Cardiac septum (tissue), 1 donor: ENCODE measurements around the gene CYP20A1. TPM values are rescaled to one million over a fixed set of nuclear protein-coding genes. Genes with fewer than 3 reads are reported as not detected.
"Not testable (repeated sequence)": the region's sequence is repeated elsewhere in the genome, so short reads cannot be mapped to it uniquely, and the experiment has no call there.

Source experiments
- DNase-seq: peaks from one replicate; pipeline ENCODE4 v3.0.0-alpha.2; 2020; ENCODE audit warnings: low spot score
- intact Hi-C: fragments of 100-400 bp; cut with DNase I; formaldehyde crosslinking; loops from one replicate; pipeline ENCODE4 v1.14.0; 2022
- long read RNA-seq: library from polyadenylated mRNA; unstranded; transcript quantifications from one replicate; pipeline ENCODE4 v2.0.0, GENCODE V29; 2021
- total RNA-seq: library from RNA; stranded (reverse); fragmentation: NEBNext Ultra II Directional; extraction: Animal tissue kit (Norgen Biotek cat#: 25700); gene quantifications from one replicate; pipeline ENCODE4 v1.2.1, GENCODE V29; 2021
- donor health status: DM: no; HTN: no; CAD: no.

CYP20A1 gene, protein sequence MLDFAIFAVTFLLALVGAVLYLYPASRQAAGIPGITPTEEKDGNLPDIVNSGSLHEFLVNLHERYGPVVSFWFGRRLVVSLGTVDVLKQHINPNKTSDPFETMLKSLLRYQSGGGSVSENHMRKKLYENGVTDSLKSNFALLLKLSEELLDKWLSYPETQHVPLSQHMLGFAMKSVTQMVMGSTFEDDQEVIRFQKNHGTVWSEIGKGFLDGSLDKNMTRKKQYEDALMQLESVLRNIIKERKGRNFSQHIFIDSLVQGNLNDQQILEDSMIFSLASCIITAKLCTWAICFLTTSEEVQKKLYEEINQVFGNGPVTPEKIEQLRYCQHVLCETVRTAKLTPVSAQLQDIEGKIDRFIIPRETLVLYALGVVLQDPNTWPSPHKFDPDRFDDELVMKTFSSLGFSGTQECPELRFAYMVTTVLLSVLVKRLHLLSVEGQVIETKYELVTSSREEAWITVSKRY
- 13.1 TPM for total RNA-seq
- long read RNA-seq, transcript CYP20A1-207 (11 exons, 1,359 nt), result major isoform, 7 of 34 reads
- long read RNA-seq, transcript CYP20A1-204 (12 exons, 2,636 nt), result minor isoform, 5 of 34 reads
- long read RNA-seq, transcript CYP20A1-201 (13 exons, 1,949 nt), result minor isoform, 5 of 34 reads
- long read RNA-seq, partial matches to known transcripts, result 1 of 34 reads
- long read RNA-seq, other reads (novel, unspliced or antisense), result 14 of 34 reads

DNA sequence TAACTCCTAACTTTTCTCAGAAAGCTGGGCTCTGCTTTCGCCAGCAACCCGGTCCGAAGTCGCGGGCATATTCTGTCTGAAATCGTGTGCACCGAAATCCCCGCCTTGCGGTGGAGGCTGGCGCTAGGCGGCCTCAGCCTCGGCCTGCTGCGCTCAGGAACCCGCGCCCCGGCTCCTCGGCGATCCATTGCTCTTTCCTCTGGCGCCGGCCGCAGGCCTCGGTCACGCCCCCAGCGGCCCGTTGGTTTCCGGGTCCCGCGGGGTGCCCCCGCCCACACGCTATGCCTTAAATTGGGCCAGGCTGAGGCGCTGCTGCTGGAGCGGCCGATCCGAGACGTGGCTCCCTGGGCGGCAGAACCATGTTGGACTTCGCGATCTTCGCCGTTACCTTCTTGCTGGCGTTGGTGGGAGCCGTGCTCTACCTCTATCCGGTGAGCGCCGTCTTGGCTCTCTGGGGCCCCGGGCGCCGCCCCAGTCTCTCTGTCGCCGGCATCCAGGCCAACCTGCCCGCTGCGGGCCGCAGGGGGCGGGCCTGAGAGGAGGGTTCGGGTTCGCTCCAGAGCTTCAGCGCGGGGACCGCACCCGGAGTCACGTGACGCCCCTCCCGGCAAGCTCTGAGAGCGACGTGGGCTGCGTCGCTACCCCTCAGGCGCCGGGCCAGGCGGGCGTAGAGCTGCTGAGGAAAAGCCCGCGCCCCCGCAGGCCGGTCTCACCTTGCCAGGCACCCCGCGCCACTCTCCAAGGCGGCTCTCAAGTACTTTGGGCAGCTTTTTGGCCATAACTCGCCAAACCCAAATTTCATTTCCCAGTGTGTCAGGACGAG, at the start of gene CYP20A1:
Gene CYP20A1 (plus strand): TSS at position 315 of the 823 bp plus-strand sequence. CDS start 45 bp downstream, at position 360.
- peak; percentile 98 for DNase-seq
- intact Hi-C loops, result loop anchor here (2.0 to 10.0 kb wide), 5 partner anchors 88 to 676 kb away; partner anchors contain the start of genes ABI2 and NBEAL1

DNA sequence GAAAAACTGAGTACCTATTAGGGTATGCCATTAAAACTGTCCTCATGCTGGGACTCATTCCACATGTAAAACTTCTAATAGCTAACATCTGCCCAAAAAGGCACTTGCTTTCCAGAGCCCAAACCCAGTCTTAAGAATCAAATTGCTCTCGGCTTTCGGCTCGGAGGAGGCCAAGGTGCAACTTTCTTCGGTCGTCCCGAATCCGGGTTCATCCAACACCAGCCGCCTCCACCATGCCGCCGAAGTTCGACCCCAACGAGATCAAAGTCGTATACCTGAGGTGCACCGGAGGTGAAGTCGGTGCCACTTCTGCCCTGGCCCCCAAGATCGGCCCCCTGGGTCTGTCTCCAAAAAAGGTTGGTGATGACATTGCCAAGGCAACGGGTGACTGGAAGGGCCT, 48.3 kb upstream of the CYP20A1 start:
- DNase-seq, intact Hi-C loops: not testable (repeated sequence)

DNA sequence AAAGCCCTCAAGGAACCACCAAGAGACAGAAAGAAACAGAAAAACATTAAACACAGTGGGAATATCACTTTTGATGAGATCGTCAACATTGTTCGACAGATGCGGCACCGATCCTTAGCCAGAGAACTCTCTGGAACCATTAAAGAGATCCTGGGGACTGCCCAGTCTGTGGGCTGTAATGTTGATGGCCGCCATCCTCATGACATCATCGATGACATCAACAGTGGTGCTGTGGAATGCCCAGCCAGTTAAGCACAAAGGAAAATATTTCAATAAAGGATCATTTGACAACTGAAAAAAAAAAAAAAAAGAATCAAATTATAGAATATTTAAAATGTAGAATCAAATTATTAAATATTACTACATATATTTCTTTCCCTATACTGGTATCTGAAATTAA, 47.8 kb upstream of the CYP20A1 start:
- intact Hi-C loops, DNase-seq: not testable (repeated sequence)

DNA sequence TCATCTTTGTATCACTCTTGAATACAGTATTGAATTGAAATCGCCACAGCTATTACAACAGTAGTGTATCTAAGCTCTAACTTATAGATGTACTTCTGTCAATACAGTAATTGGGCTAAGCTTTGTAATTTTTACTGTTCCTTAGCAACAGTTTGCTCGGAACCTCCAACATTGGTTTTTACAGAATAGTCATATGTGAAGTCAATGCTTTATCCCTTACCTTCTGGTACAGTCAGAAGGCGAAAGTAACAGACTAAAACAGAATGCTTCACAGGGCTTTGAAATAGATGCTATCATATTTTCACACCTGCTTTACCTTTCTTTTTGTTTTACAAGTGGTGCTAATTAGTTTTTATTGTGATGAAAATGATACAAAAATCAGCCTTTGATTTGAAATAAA, 46.9 kb upstream of the CYP20A1 start:
- no peak for DNase-seq
- intact Hi-C loops, result no loop called here

DNA sequence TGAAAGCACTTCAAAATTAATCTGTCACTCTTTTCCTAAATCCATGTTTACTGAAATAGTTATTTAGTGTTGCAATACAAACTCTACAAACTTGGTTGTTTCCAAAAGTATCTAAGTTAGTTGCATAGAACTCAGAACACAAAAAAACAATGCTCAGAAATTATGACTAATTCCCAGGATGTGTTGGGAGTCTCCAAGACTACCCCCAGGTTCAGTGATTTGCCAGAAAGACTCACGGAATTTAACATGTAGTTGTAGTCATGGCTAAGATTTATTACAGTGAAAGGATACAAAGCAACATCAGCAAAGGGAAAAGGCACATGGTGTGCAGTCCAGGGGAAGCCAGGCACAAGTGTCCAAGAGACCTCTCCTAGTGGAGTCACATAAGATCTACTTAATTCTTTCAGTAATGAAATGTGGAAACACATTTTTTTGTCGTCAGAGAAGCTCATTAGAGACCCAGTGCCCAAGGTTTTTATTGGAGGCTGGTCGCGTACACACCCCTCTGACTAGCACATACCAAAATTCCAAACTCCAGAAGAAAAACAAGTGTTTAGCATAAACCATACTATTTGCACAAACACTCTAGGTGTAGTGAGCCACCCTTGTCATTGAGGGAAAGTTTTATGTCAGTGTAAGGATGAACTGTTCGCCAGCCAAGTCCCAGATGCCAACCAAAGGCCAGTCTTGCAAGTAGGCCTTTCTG, 43.3 kb upstream of the CYP20A1 start:
- intact Hi-C loops, result no loop called here
- DNase-seq, result no peak

DNA sequence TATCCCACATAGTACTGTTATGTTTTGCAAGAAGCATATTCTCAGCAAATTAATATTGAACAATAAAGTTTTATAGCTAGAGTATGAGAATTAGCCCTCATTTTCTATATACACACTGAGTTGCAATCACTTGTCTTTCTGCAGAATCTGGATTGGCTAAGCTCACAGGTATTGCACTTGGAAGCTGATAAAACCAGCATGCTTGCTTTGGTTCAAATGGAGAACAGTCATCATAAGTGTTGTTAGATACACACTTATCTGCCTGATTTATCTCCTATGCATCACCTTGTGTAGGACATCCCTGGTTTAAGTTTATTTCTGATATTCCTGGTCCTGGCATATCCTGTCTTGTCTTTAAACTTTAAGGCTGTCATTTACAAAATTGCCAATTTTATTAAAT, 38.0 kb upstream of the CYP20A1 start:
- no peak for DNase-seq
- intact Hi-C loops, result no loop called here

DNA sequence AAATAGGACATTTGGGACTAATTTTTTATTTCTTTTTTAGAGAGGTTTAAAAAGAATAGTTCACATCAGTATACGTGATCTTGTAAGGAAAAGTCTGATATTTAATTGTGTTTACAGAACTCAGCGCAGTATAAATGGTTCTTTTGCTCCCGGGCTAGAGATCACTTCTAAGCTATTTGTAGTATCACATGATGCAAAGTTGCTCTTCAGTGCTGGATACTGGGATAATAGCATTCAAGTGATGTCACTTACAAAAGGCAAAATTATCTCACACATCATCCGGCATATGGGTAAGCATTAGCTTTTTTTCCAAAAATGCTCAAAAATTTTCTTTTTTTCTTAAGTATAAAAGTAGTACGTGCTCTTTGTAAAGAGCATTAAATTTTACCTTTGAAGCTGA, 37.4 kb upstream of the CYP20A1 start:
- intact Hi-C loops, result no loop called here
- DNase-seq, result no peak

DNA sequence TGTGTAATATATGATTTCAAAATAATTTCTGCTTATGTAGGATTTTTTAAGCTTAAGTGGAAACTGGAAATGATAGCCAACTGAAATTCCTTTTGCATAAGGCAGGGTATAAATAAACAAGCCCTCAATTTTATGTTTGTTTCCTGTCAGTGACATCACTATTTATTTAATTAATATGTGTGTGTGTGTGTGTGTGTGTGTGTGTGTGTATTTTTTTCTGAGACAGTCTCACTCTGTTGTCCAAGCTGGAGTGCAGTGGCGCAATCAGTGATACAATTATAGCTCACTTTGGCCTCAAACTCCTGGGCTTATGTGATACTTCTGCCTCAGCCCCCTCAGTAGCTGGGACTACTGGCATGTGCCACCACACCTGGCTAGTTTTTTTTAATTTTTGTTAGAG, 29.3 kb upstream of the CYP20A1 start:
- DNase-seq, result no peak
- intact Hi-C loops, result no loop called here

DNA sequence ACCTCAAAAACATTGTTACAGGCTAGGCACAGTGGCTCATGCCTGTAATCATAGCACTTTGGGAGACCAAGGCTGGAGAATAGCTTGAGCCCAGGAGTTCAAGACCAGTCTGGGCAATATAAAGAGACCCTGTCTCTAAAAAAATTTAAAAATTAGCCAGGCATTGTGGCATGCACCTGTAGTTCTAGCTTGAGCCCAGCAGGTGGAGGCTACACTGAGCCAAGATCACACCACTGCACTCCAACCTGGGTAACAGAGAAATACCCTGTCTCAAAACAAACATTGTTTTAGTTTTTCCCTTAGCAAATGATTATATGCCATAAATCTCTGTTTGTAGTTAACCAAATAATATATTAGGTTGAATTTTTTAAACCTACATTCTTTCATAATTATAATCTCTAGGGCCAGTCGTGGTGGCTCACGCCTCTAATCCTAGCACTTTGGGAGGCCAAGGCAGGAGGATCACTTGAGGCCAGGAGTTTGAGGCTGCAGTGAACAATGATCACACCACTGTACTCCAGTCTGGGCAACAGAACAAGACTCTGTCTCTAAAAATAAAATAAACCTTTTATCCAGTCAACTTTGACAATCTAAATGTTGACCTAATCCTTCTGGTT, 13.3 kb upstream of the CYP20A1 start:
- no peak for DNase-seq
- intact Hi-C loops, result no loop called here

DNA sequence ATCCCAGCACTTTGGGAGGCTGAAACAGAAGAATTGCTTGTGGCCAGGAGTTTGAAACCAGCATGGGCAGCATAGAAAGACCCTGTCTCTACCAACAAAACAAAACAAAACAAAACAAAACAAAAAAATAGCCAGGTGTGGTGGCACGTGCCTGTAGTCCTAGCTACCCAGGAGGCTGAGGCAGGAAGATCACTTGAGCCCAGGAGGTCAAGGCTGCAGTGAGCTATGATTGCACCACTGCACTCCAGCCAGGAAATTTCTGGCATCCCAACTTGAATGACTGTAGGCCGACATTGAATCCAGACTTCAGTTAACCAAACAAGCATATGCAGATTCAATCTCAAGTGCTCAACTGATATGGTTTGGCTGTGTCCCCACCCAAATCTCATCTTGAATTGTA, 9.1 kb upstream of the CYP20A1 start:
- not testable (repeated sequence) for DNase-seq
- intact Hi-C loops, result loop anchor here (10.0 kb wide), 1 partner anchor 685 kb away; no protein-coding TSS in a partner anchor

DNA sequence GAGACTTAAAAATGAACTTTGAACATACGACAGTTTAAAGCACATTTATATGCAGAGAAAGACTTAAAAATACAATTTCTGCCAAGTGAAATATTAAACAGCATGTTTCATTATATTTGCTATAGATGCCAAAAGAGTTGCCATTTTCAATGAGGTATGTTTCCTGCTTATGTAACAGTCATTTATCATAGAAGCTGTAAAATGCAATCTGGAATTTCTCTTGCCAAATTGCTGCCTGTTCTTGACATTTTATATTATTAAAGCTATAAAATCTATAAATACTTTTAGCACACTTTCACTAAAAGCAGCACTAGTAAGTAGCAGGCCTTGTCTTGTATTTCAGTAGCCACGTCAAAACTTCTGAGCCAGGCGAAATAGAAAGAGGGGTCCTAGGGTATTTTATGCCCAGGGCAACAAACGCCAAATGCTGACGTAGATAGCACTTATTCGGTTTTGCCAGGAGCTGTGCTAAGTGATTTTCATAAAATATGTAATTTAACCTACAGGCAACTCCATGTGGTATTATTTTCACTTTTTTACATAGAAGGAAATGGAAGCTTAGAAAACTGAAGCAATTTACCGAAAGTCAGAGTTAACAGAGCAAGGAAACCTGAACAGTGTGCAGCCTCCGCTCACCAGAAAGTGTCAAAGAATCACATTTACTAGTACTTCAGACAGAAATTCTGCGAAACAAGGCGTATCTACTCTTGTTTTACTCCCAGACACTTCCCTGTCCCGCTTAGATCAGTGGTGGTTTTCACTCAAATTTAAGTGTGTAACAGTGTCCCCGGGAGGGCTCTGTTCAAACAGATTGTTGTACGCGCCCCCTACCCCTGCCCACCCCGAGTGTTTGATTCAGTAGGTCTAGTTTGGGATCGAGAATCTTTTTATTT, 1.2 kb upstream of the CYP20A1 start:
- DNase-seq, result no peak
- intact Hi-C loops, result loop anchor here (2.0 to 10.0 kb wide), 5 partner anchors 90 to 677 kb away; partner anchors contain the start of genes ABI2 and NBEAL1

DNA sequence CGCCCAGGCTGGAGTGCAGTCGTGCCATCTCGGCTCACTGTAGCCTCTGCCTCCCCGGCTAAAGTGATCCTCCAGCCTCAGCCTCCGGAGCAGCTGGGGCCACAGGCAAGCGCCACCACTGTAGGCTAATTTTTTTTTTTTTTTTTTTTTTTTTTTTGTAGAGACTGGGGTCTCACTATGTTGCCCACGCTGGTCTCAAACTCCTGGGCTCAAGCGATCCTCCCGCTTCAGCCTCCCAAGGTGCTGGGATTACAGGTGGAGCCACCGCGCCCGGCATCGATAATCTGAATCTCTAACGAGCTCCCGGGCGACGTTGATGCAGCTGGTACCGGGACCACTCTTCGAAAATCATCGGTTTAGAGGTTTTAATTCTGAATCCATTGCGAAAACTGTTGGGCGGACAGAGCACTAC, 520 bp upstream of the CYP20A1 start:
- DNase-seq, result no peak
- intact Hi-C loops, result loop anchor here (2.0 to 10.0 kb wide), 5 partner anchors 89 to 677 kb away; partner anchors contain the start of genes ABI2 and NBEAL1

DNA sequence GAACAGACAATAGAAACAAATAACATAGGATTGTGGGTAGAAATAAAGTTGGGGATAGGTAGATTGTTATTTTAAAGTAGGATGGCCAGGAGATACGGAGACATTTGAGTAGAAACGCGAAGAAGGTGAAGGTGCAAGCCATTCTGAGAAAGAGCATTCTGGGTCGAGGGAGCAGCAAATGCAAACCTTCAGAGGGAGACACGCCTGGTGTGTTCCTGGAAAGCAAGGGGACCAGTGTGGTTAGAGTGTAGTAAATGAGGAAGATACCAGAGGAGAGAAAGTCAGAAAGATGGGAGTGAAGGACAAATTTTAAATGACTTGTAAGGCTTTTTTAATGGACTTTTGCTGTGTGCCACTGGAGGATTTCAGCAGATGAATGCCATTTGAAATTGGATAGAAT, 1.7 kb downstream of the CYP20A1 start:
- DNase-seq, result no peak

DNA sequence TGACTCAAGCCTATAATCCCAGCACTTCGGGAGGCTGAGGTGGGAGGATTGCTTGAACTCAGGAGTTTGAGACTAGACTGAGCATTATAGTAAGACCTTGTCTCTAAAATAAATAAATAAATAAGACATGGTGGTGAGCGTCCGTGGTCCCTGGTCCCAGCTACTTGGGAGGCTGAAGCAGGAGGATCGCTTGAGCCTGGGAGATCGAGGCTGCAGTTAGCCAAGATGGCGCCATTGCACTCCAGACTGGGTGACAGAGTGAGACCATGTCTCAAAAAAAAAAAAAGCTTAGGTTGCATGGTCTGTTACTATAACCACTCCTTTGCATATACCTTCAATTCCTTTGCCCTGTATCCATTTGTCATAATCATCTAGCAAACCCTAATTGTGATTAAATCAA, 3.7 kb downstream of the CYP20A1 start:
- no peak for DNase-seq
- intact Hi-C loops, result no loop called here

More for the DNA sequence above, 1.7 kb downstream of the CYP20A1 start:
- intact Hi-C loops, result no loop called here

DNA sequence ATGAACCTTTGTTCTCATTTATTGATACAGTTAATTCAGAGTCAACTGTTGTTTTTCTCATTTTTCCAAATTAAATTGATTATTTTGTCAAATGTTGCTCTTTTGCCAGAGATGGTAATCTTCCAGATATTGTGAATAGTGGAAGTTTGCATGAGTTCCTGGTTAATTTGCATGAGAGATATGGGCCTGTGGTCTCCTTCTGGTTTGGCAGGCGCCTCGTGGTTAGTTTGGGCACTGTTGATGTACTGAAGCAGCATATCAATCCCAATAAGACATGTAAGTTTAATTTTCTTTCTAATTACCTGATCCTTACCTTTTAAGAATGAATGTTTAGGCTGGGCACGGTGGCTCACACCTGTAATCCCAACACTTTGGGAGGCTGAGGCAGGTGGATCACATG, 7.8 kb downstream of the CYP20A1 start:
- no peak for DNase-seq
- intact Hi-C loops, result no loop called here

DNA sequence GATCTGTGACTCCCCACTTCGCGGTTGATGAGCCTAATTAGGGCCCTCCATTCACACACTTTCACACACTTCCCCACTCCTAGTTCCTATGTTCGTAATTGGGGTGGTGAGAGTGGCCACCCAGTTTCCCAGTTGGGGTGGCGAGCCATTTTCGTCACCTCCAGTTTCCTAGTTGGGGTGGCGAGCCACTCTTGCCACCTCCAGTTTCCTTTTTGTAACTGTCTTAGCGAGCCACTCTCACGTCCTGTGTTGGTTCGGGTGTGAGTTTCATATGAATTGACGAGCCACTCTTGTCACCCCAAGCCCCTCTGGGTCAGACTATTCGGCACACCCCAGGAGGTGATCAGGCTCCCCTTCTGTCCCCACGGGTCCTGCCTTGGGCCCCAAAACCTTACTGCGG, 14.0 kb downstream of the CYP20A1 start:
- intact Hi-C loops, result no loop called here
- DNase-seq, result no peak

DNA sequence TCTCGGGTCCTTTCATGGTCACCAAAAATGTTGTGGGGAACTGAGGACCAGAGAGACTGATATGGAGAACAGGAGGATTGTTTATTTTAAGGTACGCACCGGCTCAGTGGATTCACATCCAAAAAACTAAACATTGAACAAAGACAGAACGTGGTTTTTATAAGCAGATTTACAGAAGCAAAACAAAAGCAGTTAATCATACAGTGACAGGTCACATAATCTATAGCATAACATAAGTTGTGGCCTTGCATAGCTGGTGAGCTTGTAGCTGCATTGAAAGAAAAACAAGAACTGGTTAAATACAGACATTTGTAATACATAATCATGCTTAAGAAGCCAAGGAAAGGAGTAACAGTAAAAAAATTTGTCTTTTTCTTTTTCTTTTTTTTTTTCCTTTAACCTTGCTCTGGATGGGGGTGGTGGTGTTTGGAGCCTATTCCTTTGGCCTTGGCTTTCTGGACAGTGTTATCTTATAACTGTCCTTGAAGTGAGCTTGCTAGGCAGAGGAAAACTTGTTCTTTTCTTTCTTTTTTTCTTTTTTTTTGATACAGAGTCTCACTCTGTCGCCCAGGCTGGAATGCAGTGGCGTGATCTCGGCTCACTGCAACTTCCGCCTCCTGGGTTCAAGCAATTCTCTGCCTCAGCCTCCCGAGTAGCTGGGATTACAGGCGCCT, 14.7 kb downstream of the CYP20A1 start:
- intact Hi-C loops, DNase-seq: not testable (repeated sequence)
